HCT116 (cell line): ENCODE results near the gene KCNH2. TPM values are rescaled to one million over a fixed set of nuclear protein-coding genes. Genes with fewer than 3 reads are reported as not detected.
A peak's percentile ranks its signal among the peaks of the same experiment; 100 is the strongest.

Experiments
- ATAC-seq: fragments of 200-7000 bp; cut with Tn5 transposase; 2 replicates; pipeline ENCODE4 v1.9.1; 2020; ENCODE audit warnings: mild to moderate bottlenecking, moderate library complexity
- BruUV-seq: library from RNA; stranded (reverse); fragments of 400-500 nt; replicated peaks from 2 replicates; lab custom pipeline; 2021; lab: Mats Ljungman, UMichigan
- CTCF ChIA-PET: fragments of 300-600 bp; sonication (Branson Sonifier 250); formaldehyde crosslinking; loops from one replicate; lab custom pipeline; 2021; ENCODE audit warnings: antibody characterized with exemption; lab: Charles Lee
- POLR2A ChIA-PET: fragments of 300-600, 350-600 bp; sonication (Branson Sonifier 250); formaldehyde crosslinking; loops from one replicate; lab custom pipeline; 2021; ENCODE audit warnings: antibody characterized with exemption; lab: Charles Lee
- RAD21 ChIA-PET, 2 experiments: fragments of 300-600 bp; sonication (Branson Sonifier 250); formaldehyde crosslinking; loops; one replicate each; lab custom pipeline; 2023; ENCODE audit warnings: low total read pairs in 2 of 2; ENCODE audit not compliant: uncharacterized antibody in 2 of 2, unreplicated experiment in 2 of 2, low non-redundant PET in 1 of 2; lab: Charles Lee
- DNase-seq: peaks from one replicate; pipeline ENCODE4 v3.0.0-alpha.2; 2010; ENCODE audit warnings: low read depth, low spot score
- H2AFZ ChIP-seq: fragments of 200-600 bp; shearing (Covaris generic), sonication (generic); 2 replicates; pipeline ENCODE4 v1.6.1; 2017; ENCODE audit warnings: low read depth, mixed run types, mixed read lengths, antibody characterized with exemption, low read length; ENCODE audit not compliant: poor library complexity, severe bottlenecking
- H3K27ac ChIP-seq: 2 replicates; pipeline ENCODE4 v1.5.1; 2012; ENCODE audit warnings: low read depth, low read length
- H3K27me3 ChIP-seq: fragments of 200-600 bp; sonication (generic); 2 replicates; pipeline ENCODE4 v1.6.1; 2016; ENCODE audit warnings: mixed run types, low read length, mixed read lengths; ENCODE audit not compliant: insufficient read depth
- H3K36me3 ChIP-seq, 2 experiments: fragments of 200-500 bp in 1 of 2; fragments of 200-600 bp in 1 of 2; sonication (Bioruptor generic) in 1 of 2; sonication (generic) in 1 of 2; 2 replicates each; pipeline versions ENCODE4 v1.5.1 to v1.6.1; 2014 to 2016; ENCODE audit warnings: low read length in 2 of 2, inconsistent platforms in 1 of 2, mixed read lengths in 1 of 2, mixed run types in 1 of 2; ENCODE audit not compliant: insufficient read depth in 2 of 2, control insufficient read depth in 1 of 2
- H3K4me1 ChIP-seq, 2 experiments: fragments of 200-600 bp in 1 of 2; sonication (generic) in 1 of 2; 2 replicates each; pipeline versions ENCODE4 v1.5.1 to v1.6.1; 2012 to 2017; ENCODE audit warnings: low read length in 2 of 2, inconsistent platforms in 1 of 2, mild to moderate bottlenecking in 1 of 2, mixed read lengths in 1 of 2, mixed run types in 1 of 2, moderate library complexity in 1 of 2; ENCODE audit not compliant: insufficient read depth in 2 of 2, control insufficient read depth in 1 of 2
- H3K4me2 ChIP-seq: fragments of 200-600 bp; sonication (generic); 2 replicates; pipeline ENCODE4 v1.6.1; 2017; ENCODE audit warnings: mixed run types, low read length, mixed read lengths
- H3K4me3 ChIP-seq, 2 experiments: fragments of 200-600 bp in 1 of 2; sonication (generic) in 1 of 2; replicated peaks in 1 of 2; 2 replicates each; pipeline ENCODE4 v1.5.1; 2011 to 2016; ENCODE audit warnings: low read length in 2 of 2, control low read depth in 1 of 2, low read depth in 1 of 2, mild to moderate bottlenecking in 1 of 2, mixed read lengths in 1 of 2, mixed run types in 1 of 2
- H3K79me2 ChIP-seq: fragments of 200-600 bp; sonication (generic); 2 replicates; pipeline ENCODE4 v1.6.1; 2017; ENCODE audit warnings: mild to moderate bottlenecking, mixed run types, low read length, moderate library complexity, mixed read lengths; ENCODE audit not compliant: insufficient read depth
- H3K9ac ChIP-seq: fragments of 200-600 bp; sonication (generic); 2 replicates; pipeline ENCODE4 v1.6.1; 2016; ENCODE audit warnings: low read length, mixed read lengths
- H3K9me2 ChIP-seq: fragments of 200-600 bp; sonication (generic), shearing (Covaris generic); 2 replicates; pipeline ENCODE4 v1.6.1; 2017; ENCODE audit warnings: mixed run types, mild to moderate bottlenecking, moderate library complexity; ENCODE audit not compliant: insufficient read depth
- H3K9me3 ChIP-seq, 2 experiments: fragments of 200-500 bp in 1 of 2; fragments of 200-600 bp in 1 of 2; sonication (Bioruptor generic) in 1 of 2; sonication (generic) in 1 of 2; 2 replicates each; pipeline ENCODE4 v1.6.1; 2014 to 2017; ENCODE audit warnings: low read length in 2 of 2, mixed read lengths in 2 of 2, inconsistent platforms in 1 of 2, low read depth in 1 of 2, mild to moderate bottlenecking in 1 of 2, mixed run types in 1 of 2, moderate library complexity in 1 of 2; ENCODE audit not compliant: control insufficient read depth in 1 of 2, insufficient read depth in 1 of 2
- H4K20me1 ChIP-seq: fragments of 200-600 bp; sonication (generic), shearing (Covaris generic); 2 replicates; pipeline ENCODE4 v1.6.1; 2017; ENCODE audit warnings: mixed run types, mild to moderate bottlenecking, moderate library complexity; ENCODE audit not compliant: insufficient read depth
- ATF3 ChIP-seq: IDR thresholded peaks from 2 replicates; pipeline ENCODE4 v1.6.1; 2012
- CEBPB ChIP-seq: IDR thresholded peaks from 2 replicates; pipeline ENCODE4 v1.6.1; 2012; ENCODE audit warnings: low read depth
- EGR1 ChIP-seq: IDR thresholded peaks from 2 replicates; pipeline ENCODE4 v1.6.1; 2012; ENCODE audit warnings: low read depth
- ELF1 ChIP-seq: IDR thresholded peaks from 2 replicates; pipeline ENCODE4 v1.6.1; 2012; ENCODE audit warnings: low read depth, borderline replicate concordance
- EZH2 ChIP-seq: fragments of 200-600 bp; sonication (generic); IDR thresholded peaks from 2 replicates; pipeline ENCODE4 v1.6.1; 2017; ENCODE audit warnings: antibody characterized with exemption, mixed run types
- EZH2phosphoT487 ChIP-seq: fragments of 200-600 bp; IDR thresholded peaks from 2 replicates; pipeline ENCODE4 v1.6.1; 2018; ENCODE audit warnings: antibody characterized with exemption, borderline replicate concordance
- FOSL1 ChIP-seq: IDR thresholded peaks from 2 replicates; pipeline ENCODE4 v1.6.1; 2012; ENCODE audit warnings: low read depth
- JUND ChIP-seq: IDR thresholded peaks from 2 replicates; pipeline ENCODE4 v1.6.1; 2012
- POLR2A ChIP-seq: IDR thresholded peaks from 2 replicates; pipeline ENCODE4 v1.7.0; 2011; ENCODE audit warnings: borderline replicate concordance; ENCODE audit not compliant: insufficient read depth, insufficient read length; ENCODE audit errors: extremely low read depth
- POLR2AphosphoS5 ChIP-seq: IDR thresholded peaks from 2 replicates; pipeline ENCODE4 v1.6.1; 2011; ENCODE audit warnings: mild to moderate bottlenecking, low read depth, low read length, moderate library complexity
- TCF7L2 ChIP-seq: IDR thresholded peaks from 2 replicates; pipeline ENCODE4 v1.7.0; 2011; ENCODE audit warnings: borderline replicate concordance, inconsistent platforms; ENCODE audit not compliant: insufficient read depth, insufficient read length; ENCODE audit errors: extremely low read depth
- YY1 ChIP-seq: IDR thresholded peaks from 2 replicates; pipeline ENCODE4 v1.6.1; 2011; ENCODE audit warnings: low read length, low read depth, moderate library complexity, mild to moderate bottlenecking; ENCODE audit not compliant: insufficient replicate concordance; ENCODE audit errors: extremely low read depth
- ZFX ChIP-seq: fragments of 450-650 bp; IDR thresholded peaks from 2 replicates; pipeline ENCODE4 v1.6.1; 2017
- intact Hi-C: fragments of 100-400 bp; cut with micrococcal nuclease; formaldehyde crosslinking; loops from 2 replicates; pipeline ENCODE4 v1.10.0; 2022
- total RNA-seq: library from RNA; stranded (reverse); gene quantifications from one replicate; pipeline ENCODE4 v1.2.1, GENCODE V29; 2021; ENCODE audit not compliant: unreplicated experiment
- TF ChIP-seq, protein P1 (sequence below): IDR thresholded peaks from 2 replicates; pipeline ENCODE4 v1.6.1; 2011; ENCODE audit warnings: mild to moderate bottlenecking, low read length, moderate library complexity; ENCODE audit not compliant: insufficient replicate concordance; ENCODE audit errors: extremely low read depth
- TF ChIP-seq, protein P2 (sequence below): IDR thresholded peaks from 2 replicates; pipeline ENCODE4 v1.6.1; 2012
- TF ChIP-seq, protein P3 (sequence below): IDR thresholded peaks from 2 replicates; pipeline ENCODE4 v1.6.1; 2012; ENCODE audit warnings: low read depth

Gene KCNH2
- total RNA-seq, 1 experiment from 2014 or later = 9.7 TPM

- intact Hi-C loops = loop anchor here (10.0 kb wide), 1 partner anchor 237 kb away; no protein-coding TSS in a partner anchor
- no peaks in the 10 kb centered on the region for H3K9me2 ChIP-seq
- H3K27me3 ChIP-seq = no peaks in the 10 kb centered on the region
- H3K4me3 ChIP-seq = peak overlapping the region; percentile 6 to 36; a peak in 3 of 4 replicates
- H2AFZ ChIP-seq = no peak overlapping the region
- TF ChIP-seq JUND = no peak
- no peak for TF ChIP-seq POLR2A
- no peak for TF ChIP-seq ELF1
- no peak for TF ChIP-seq EZH2phosphoT487
- no peak for TF ChIP-seq TCF7L2
- no peak for TF ChIP-seq ATF3
- no peak for TF ChIP-seq EZH2
- TF ChIP-seq, protein P1, sequence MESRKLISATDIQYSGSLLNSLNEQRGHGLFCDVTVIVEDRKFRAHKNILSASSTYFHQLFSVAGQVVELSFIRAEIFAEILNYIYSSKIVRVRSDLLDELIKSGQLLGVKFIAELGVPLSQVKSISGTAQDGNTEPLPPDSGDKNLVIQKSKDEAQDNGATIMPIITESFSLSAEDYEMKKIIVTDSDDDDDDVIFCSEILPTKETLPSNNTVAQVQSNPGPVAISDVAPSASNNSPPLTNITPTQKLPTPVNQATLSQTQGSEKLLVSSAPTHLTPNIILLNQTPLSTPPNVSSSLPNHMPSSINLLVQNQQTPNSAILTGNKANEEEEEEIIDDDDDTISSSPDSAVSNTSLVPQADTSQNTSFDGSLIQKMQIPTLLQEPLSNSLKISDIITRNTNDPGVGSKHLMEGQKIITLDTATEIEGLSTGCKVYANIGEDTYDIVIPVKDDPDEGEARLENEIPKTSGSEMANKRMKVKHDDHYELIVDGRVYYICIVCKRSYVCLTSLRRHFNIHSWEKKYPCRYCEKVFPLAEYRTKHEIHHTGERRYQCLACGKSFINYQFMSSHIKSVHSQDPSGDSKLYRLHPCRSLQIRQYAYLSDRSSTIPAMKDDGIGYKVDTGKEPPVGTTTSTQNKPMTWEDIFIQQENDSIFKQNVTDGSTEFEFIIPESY = no peak
- no peak for TF ChIP-seq CEBPB
- no peak for TF ChIP-seq POLR2AphosphoS5
- TF ChIP-seq FOSL1 = no peak
- no peak for TF ChIP-seq YY1
- TF ChIP-seq ZFX = no peak
- TF ChIP-seq, protein P2, sequence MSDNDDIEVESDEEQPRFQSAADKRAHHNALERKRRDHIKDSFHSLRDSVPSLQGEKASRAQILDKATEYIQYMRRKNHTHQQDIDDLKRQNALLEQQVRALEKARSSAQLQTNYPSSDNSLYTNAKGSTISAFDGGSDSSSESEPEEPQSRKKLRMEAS = no peak
- TF ChIP-seq EGR1 = no peak
- TF ChIP-seq, protein P3, sequence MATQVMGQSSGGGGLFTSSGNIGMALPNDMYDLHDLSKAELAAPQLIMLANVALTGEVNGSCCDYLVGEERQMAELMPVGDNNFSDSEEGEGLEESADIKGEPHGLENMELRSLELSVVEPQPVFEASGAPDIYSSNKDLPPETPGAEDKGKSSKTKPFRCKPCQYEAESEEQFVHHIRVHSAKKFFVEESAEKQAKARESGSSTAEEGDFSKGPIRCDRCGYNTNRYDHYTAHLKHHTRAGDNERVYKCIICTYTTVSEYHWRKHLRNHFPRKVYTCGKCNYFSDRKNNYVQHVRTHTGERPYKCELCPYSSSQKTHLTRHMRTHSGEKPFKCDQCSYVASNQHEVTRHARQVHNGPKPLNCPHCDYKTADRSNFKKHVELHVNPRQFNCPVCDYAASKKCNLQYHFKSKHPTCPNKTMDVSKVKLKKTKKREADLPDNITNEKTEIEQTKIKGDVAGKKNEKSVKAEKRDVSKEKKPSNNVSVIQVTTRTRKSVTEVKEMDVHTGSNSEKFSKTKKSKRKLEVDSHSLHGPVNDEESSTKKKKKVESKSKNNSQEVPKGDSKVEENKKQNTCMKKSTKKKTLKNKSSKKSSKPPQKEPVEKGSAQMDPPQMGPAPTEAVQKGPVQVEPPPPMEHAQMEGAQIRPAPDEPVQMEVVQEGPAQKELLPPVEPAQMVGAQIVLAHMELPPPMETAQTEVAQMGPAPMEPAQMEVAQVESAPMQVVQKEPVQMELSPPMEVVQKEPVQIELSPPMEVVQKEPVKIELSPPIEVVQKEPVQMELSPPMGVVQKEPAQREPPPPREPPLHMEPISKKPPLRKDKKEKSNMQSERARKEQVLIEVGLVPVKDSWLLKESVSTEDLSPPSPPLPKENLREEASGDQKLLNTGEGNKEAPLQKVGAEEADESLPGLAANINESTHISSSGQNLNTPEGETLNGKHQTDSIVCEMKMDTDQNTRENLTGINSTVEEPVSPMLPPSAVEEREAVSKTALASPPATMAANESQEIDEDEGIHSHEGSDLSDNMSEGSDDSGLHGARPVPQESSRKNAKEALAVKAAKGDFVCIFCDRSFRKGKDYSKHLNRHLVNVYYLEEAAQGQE = no peak
- RAD21 ChIA-PET = interaction anchor here in 1 of 2 experiments (0.6 kb wide), 1 partner anchor 48 kb away, joined by 5 read pairs; no protein-coding TSS in a partner anchor
- peaks cover 16 to 56% of the 10 kb centered on the region in 2 experiments; a peak in 3 of 4 replicates for H3K4me1 ChIP-seq
- DNase-seq (no peak), ATAC-seq (no peak)
- H3K79me2 ChIP-seq = peaks cover 4% of the 10 kb centered on the region; the same call in 1 of the 2 replicates
- CTCF ChIA-PET = interaction anchor here (0.7 to 5.4 kb wide), 8 partner anchors 8 to 135 kb away, joined by 3 to 59 read pairs (median 6); partner anchors contain the start of genes ABCB8 and ATG9B
- H3K4me2 ChIP-seq = peak overlapping the region; percentile 68
- 0 out of 2 replicates have a peak overlapping the region, but pooled peaks have one; percentile 9 for H3K27ac ChIP-seq
- peak overlapping the region; percentile 38 for H3K9ac ChIP-seq
- no TSS peak for BruUV-seq
- no peaks in the 10 kb centered on the region for H3K9me3 ChIP-seq
- no peaks in the 10 kb centered on the region for H4K20me1 ChIP-seq
- POLR2A ChIA-PET = interaction anchor here (2.2 kb wide), 1 partner anchor 16 kb away, joined by 7 read pairs; the partner anchor contains the start of gene ABCB8
- H3K36me3 ChIP-seq = no peaks in the 10 kb centered on the region
Measured at GRCh38 chr7:151012031-151012692, 34.0 kb upstream of the KCNH2 start.
